Lower lobe of right lung (tissue), 2 donors: ENCODE measurements around the gene GJB4. TPM values are rescaled to one million over a fixed set of nuclear protein-coding genes. Genes with fewer than 3 reads are reported as not detected.
"Not testable (repeated sequence)": the region's sequence is repeated elsewhere in the genome, so short reads cannot be mapped to it uniquely, and the experiment has no call there.

Experiments
- ATAC-seq, 2 donors: fragments of 200-7000 bp; cut with Tn5 transposase; one replicate each; pipeline ENCODE4 v1.9.1; 2020 to 2022; ENCODE audit warnings: mild to moderate bottlenecking in 2 of 2, moderate library complexity in 2 of 2
- DNase-seq: peaks from one replicate; pipeline ENCODE4 v3.0.0-alpha.2; 2020
- H3K27ac ChIP-seq: fragments of 200-600 bp; one replicate; pipeline ENCODE4 v1.8.0; 2022
- H3K27me3 ChIP-seq: fragments of 200-600 bp; one replicate; pipeline ENCODE4 v1.8.0; 2022; ENCODE audit warnings: low read depth
- H3K36me3 ChIP-seq: fragments of 200-600 bp; one replicate; pipeline ENCODE4 v1.8.0; 2022; ENCODE audit warnings: mild to moderate bottlenecking
- H3K4me1 ChIP-seq: fragments of 200-600 bp; one replicate; pipeline ENCODE4 v1.8.0; 2022
- H3K4me3 ChIP-seq: fragments of 200-600 bp; one replicate; pipeline ENCODE4 v1.8.0; 2022; ENCODE audit warnings: mild to moderate bottlenecking
- H3K9me3 ChIP-seq: fragments of 200-600 bp; one replicate; pipeline ENCODE4 v1.8.0; 2022
- intact Hi-C: fragments of 100-400 bp; cut with DNase I; formaldehyde crosslinking; loops from one replicate; pipeline ENCODE4 v1.11.0; 2022
- total RNA-seq: library from RNA; stranded (reverse); fragmentation: NEBNext Ultra II Directional; extraction: Animal tissue kit (Norgen Biotek cat#: 25700); gene quantifications from one replicate; pipeline ENCODE4 v1.2.1, GENCODE V29; 2021
- TF ChIP-seq, protein P1 (sequence below): fragments of 200-600 bp; IDR thresholded peaks from one replicate; pipeline ENCODE4 v1.8.0; 2022; ENCODE audit warnings: antibody characterized with exemption, mild to moderate bottlenecking
- donor health status: DM: no; HTN: yes; CAD: no; lungs with severe emphysema.

The GJB4 gene
- total RNA-seq, 1 donor from 2014 or later, result 0.12 TPM

DNA sequence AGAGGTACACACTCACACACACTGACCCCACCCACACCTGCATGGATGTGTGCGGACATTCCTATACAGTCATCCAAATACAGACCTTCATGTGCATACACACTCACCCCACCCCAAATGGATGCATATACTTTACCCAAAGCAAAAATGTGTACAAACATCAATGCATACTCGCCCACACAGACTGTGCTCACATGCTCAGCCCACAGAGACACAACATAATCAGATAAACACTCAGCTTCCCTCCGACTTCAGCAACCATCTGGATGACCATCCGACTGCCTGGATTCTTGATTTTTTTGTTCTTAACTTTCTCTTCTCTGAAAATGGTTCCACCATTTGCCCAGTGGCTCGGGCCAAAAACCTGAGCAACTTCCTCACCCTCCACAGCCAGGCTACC lies 29.1 kb upstream of the GJB4 start:
- no peaks in the 10 kb centered on the region for H3K27me3 ChIP-seq

GRCh38 chr1:34732831-34733230 lies 26.7 kb upstream of the GJB4 start:
- H3K27me3 ChIP-seq, H3K4me3 ChIP-seq, DNase-seq: not testable (repeated sequence)

More for the DNA sequence above, 29.1 kb upstream of the GJB4 start:
- no peaks in the 10 kb centered on the region for H3K4me1 ChIP-seq
- DNase-seq (no peak), ATAC-seq (no peak)
- no peak overlapping the region for H3K27ac ChIP-seq
- intact Hi-C loops, result no loop called here
- H3K36me3 ChIP-seq, result no peaks in the 10 kb centered on the region
- H3K4me3 ChIP-seq, result no peak overlapping the region
- H3K9me3 ChIP-seq, result no peaks in the 10 kb centered on the region
- TF ChIP-seq, protein P1, sequence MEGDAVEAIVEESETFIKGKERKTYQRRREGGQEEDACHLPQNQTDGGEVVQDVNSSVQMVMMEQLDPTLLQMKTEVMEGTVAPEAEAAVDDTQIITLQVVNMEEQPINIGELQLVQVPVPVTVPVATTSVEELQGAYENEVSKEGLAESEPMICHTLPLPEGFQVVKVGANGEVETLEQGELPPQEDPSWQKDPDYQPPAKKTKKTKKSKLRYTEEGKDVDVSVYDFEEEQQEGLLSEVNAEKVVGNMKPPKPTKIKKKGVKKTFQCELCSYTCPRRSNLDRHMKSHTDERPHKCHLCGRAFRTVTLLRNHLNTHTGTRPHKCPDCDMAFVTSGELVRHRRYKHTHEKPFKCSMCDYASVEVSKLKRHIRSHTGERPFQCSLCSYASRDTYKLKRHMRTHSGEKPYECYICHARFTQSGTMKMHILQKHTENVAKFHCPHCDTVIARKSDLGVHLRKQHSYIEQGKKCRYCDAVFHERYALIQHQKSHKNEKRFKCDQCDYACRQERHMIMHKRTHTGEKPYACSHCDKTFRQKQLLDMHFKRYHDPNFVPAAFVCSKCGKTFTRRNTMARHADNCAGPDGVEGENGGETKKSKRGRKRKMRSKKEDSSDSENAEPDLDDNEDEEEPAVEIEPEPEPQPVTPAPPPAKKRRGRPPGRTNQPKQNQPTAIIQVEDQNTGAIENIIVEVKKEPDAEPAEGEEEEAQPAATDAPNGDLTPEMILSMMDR, result no peak

GRCh38 chr1:34736692-34737091 lies 22.8 kb upstream of the GJB4 start:
- intact Hi-C loops, result no loop called here
- H3K27ac ChIP-seq, result no peak overlapping the region
- H3K27me3 ChIP-seq, result peaks cover 3% of the 10 kb centered on the region
- DNase-seq (no peak), ATAC-seq (no peak)
- TF ChIP-seq, protein P1, result no peak
- no peak overlapping the region for H3K4me3 ChIP-seq
- no peaks in the 10 kb centered on the region for H3K9me3 ChIP-seq
- H3K36me3 ChIP-seq, result no peaks in the 10 kb centered on the region
- H3K4me1 ChIP-seq, result no peaks in the 10 kb centered on the region

More at GRCh38 chr1:34732831-34733230, 26.7 kb upstream of the GJB4 start:
- ATAC-seq, H3K27ac ChIP-seq, intact Hi-C loops, H3K4me1 ChIP-seq, H3K9me3 ChIP-seq, H3K36me3 ChIP-seq: not testable (repeated sequence)

- DNase-seq, H3K27ac ChIP-seq, ATAC-seq, H3K27me3 ChIP-seq, H3K36me3 ChIP-seq, H3K4me3 ChIP-seq, intact Hi-C loops, H3K4me1 ChIP-seq, H3K9me3 ChIP-seq: not testable (repeated sequence)
These were observed 22.3 kb upstream of the GJB4 start for GRCh38 chr1:34737236-34737635.

DNA sequence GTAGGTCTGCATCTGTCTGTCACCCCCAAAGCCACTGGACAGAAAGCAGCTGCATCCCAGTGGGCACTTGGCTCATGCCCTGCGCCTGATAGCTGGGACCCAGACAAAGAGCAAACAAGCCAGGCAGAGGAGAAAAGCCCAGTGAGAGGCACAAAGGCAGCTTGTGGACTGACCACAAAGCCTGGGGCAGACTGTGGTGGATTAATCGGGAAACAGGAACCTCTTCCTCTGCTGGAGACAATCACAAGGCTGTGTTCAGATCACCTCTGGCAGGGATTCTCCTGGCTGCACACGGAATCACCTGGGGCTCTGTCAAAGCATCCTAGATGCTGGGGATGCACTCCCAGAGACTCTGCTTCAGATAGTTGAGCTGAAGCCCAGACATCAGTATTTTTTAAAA lies 19.9 kb upstream of the GJB4 start:
- TF ChIP-seq, protein P1, result no peak
- Histone ChIP-seq H3K27me3 (peaks cover 3% of the 10 kb centered on the region), H3K4me1 (no peaks in the 10 kb centered on the region), H3K27ac (no peak overlapping the region), H3K36me3 (no peaks in the 10 kb centered on the region), H3K4me3 (no peak overlapping the region), H3K9me3 (no peaks in the 10 kb centered on the region)
- no peak for ATAC-seq
- no peak for DNase-seq
- intact Hi-C loops, result no loop called here

GRCh38 chr1:34740161-34740868 lies 19.2 kb upstream of the GJB4 start:
- TF ChIP-seq, protein P1, result no peak
- peaks cover 3% of the 10 kb centered on the region for H3K27me3 ChIP-seq
- H3K4me3 ChIP-seq, result no peak overlapping the region
- DNase-seq (no peak), ATAC-seq (peak; percentile 44 to 57)
- H3K36me3 ChIP-seq, result no peaks in the 10 kb centered on the region
- H3K4me1 ChIP-seq, result no peaks in the 10 kb centered on the region
- no peak overlapping the region for H3K27ac ChIP-seq
- H3K9me3 ChIP-seq, result no peaks in the 10 kb centered on the region
- intact Hi-C loops, result no loop called here
